GM12875 (cell line): ENCODE measurements around the gene S1PR2.
A peak's percentile ranks its signal among the peaks of the same experiment; 100 is the strongest.

Experiments used
- H3K4me3 ChIP-seq: one replicate; pipeline ENCODE4 v1.5.1; 2011; ENCODE audit warnings: low read depth, low read length, control low read depth
- CTCF ChIP-seq: IDR thresholded peaks from 2 replicates; pipeline ENCODE4 v1.5.1; 2011; ENCODE audit warnings: low read depth, mild to moderate bottlenecking, control low read depth, inconsistent platforms, low read length, moderate library complexity, borderline replicate concordance; ENCODE audit not compliant: insufficient read depth

The S1PR2 gene

GRCh38 chr19:10260141-10260584 lies 29.0 kb upstream of the S1PR2 start:
- no peak for TF ChIP-seq CTCF
- H3K4me3 ChIP-seq = no peak overlapping the region

GRCh38 chr19:10259162-10259905 lies 28.2 kb upstream of the S1PR2 start:
- no peak overlapping the region for H3K4me3 ChIP-seq
- peak; percentile 80 for TF ChIP-seq CTCF

GRCh38 chr19:10258080-10258710 lies 27.1 kb upstream of the S1PR2 start:
- no peak overlapping the region for H3K4me3 ChIP-seq
- no peak for TF ChIP-seq CTCF

GRCh38 chr19:10256970-10257615 lies 26.0 kb upstream of the S1PR2 start:
- no peak for TF ChIP-seq CTCF
- no peak overlapping the region for H3K4me3 ChIP-seq

- no peak for TF ChIP-seq CTCF
- H3K4me3 ChIP-seq = no peak overlapping the region
These were observed 25.4 kb upstream of the S1PR2 start for GRCh38 chr19:10256551-10256950.

- TF ChIP-seq CTCF = no peak
- no peak overlapping the region for H3K4me3 ChIP-seq
These were observed 24.2 kb upstream of the S1PR2 start for GRCh38 chr19:10255358-10255757.
